ENCODE data around the gene LCN10. TPM values are rescaled to one million over a fixed set of nuclear protein-coding genes. Genes with fewer than 3 reads are reported as not detected.

The LCN10 gene
- total RNA-seq, 4 donors from 2014 or later, result 3.9 to 16.5 (median 9.9) TPM

- Histone ChIP-seq H3K27me3 (no peaks in the 10 kb centered on the region), H3K36me3 (peaks cover 0 to 19% of the 10 kb centered on the region in 2 donors), H3K9me3 (no peaks in the 10 kb centered on the region), H3K4me1 (peaks cover 0 to 48% (median 27%) of the 10 kb centered on the region in 3 donors), H3K27ac (no peak overlapping the region), H3K4me3 (no peak overlapping the region)
- ATAC-seq, result no peak
- WGBS, 2 donors (ENCODE audit: low coverage in 1 of 2), result 100% methylated on average over 1 of the region's 8 CpGs; no CpG with 5 or more reads in 1 of the 2 donors
- no peak for TF ChIP-seq CTCF (IDR thresholded peaks at IDR 0.05)
- TF ChIP-seq POLR2A (IDR thresholded peaks at IDR 0.05), result no peak
- TF ChIP-seq POLR2AphosphoS5 (IDR thresholded peaks at IDR 0.05), result no peak
- no peak for TF ChIP-seq EP300 (IDR thresholded peaks at IDR 0.05)
These were observed 12.8 kb downstream of the LCN10 start for GRCh38 chr9:136729926-136730325.

GRCh38 chr9:136729144-136729543, 13.6 kb downstream of the LCN10 start:
- peak overlapping the region in 1 of 2 donors; percentile 89 for H3K4me3 ChIP-seq
- H3K36me3 ChIP-seq, result peaks cover 0 to 27% of the 10 kb centered on the region in 2 donors
- H3K4me1 ChIP-seq, result peaks cover 0 to 56% (median 27%) of the 10 kb centered on the region in 3 donors
- H3K27ac ChIP-seq, result peak overlapping the region in 2 of 4 donors; percentile 82 to 84
- no peak for ATAC-seq
- no peaks in the 10 kb centered on the region for H3K9me3 ChIP-seq
- H3K27me3 ChIP-seq, result no peaks in the 10 kb centered on the region
- no peak for TF ChIP-seq POLR2AphosphoS5 (IDR thresholded peaks at IDR 0.05)
- no peak for TF ChIP-seq EP300 (IDR thresholded peaks at IDR 0.05)
- TF ChIP-seq CTCF (IDR thresholded peaks at IDR 0.05), result no peak
- no peak for TF ChIP-seq POLR2A (IDR thresholded peaks at IDR 0.05)
- WGBS, 2 donors (ENCODE audit: low coverage in 1 of 2), result 73% methylated on average over 4 of the region's 7 CpGs; no CpG with 5 or more reads in 1 of the 2 donors

GRCh38 chr9:136728548-136729123, 14.1 kb downstream of the LCN10 start:
- ATAC-seq, result peak; percentile 24
- Histone ChIP-seq H3K36me3 (peaks cover 0 to 32% of the 10 kb centered on the region in 2 donors), H3K27me3 (no peaks in the 10 kb centered on the region), H3K27ac (peak overlapping the region in 3 of 4 donors; percentile 71 to 84 (median 82)), H3K4me1 (peaks cover 0 to 61% (median 27%) of the 10 kb centered on the region in 3 donors), H3K9me3 (no peaks in the 10 kb centered on the region), H3K4me3 (peak overlapping the region; percentile 47 to 89)
- WGBS, 2 donors (ENCODE audit: low coverage in 1 of 2), result no CpG with 5 or more reads among the region's 53 CpGs
- no peak for TF ChIP-seq POLR2A (IDR thresholded peaks at IDR 0.05)
- no peak for TF ChIP-seq POLR2AphosphoS5 (IDR thresholded peaks at IDR 0.05)
- no peak for TF ChIP-seq CTCF (IDR thresholded peaks at IDR 0.05)
- no peak for TF ChIP-seq EP300 (IDR thresholded peaks at IDR 0.05)

- peak; percentile 84 for ATAC-seq
- peak overlapping the region in 3 of 4 donors; percentile 71 to 84 (median 82) for H3K27ac ChIP-seq
- H3K4me1 ChIP-seq, result peaks cover 0 to 66% (median 27%) of the 10 kb centered on the region in 3 donors
These were observed 14.6 kb downstream of the LCN10 start for GRCh38 chr9:136728080-136728547.

More at GRCh38 chr9:136728080-136728547, 14.6 kb downstream of the LCN10 start:
- no peaks in the 10 kb centered on the region for H3K27me3 ChIP-seq
- no peaks in the 10 kb centered on the region for H3K9me3 ChIP-seq
- TF ChIP-seq CTCF (IDR thresholded peaks at IDR 0.05) (peak in 3 of 4 experiments; percentile 96 to 98 (median 98)), POLR2A (IDR thresholded peaks at IDR 0.05) (peak; percentile 99 to 100), POLR2AphosphoS5 (IDR thresholded peaks at IDR 0.05) (peak; percentile 100), EP300 (IDR thresholded peaks at IDR 0.05) (no peak)
- peak overlapping the region; percentile 47 to 89 for H3K4me3 ChIP-seq
- H3K36me3 ChIP-seq, result peaks cover 0 to 37% of the 10 kb centered on the region in 2 donors
- WGBS, 2 donors (ENCODE audit: low coverage in 1 of 2), result no CpG with 5 or more reads among the region's 66 CpGs
